Colonic mucosa (tissue), 4 donors: ENCODE data around the gene GUCY2D. TPM values are rescaled to one million over a fixed set of nuclear protein-coding genes. Genes with fewer than 3 reads are reported as not detected.

Experiments used
- DNase-seq: peaks from one replicate; pipeline ENCODE4 v3.0.0-alpha.2; 2020
- H3K27ac ChIP-seq: fragments of 200-600 bp; one replicate; pipeline ENCODE4 v1.8.0; 2021
- H3K27me3 ChIP-seq: fragments of 200-600 bp; one replicate; pipeline ENCODE4 v1.8.0; 2021
- H3K36me3 ChIP-seq: fragments of 200-600 bp; one replicate; pipeline ENCODE4 v1.8.0; 2021
- H3K4me1 ChIP-seq: fragments of 200-600 bp; one replicate; pipeline ENCODE4 v1.8.0; 2021; ENCODE audit warnings: mild to moderate bottlenecking
- H3K4me3 ChIP-seq: fragments of 200-600 bp; one replicate; pipeline ENCODE4 v1.8.0; 2021
- H3K9ac ChIP-seq, 2 donors: one replicate each; pipeline ENCODE4 v1.7.0; 2013; ENCODE audit warnings: control low read depth in 2 of 2, low read depth in 2 of 2, low read length in 2 of 2
- H3K9me3 ChIP-seq: fragments of 200-600 bp; one replicate; pipeline ENCODE4 v1.8.0; 2021
- intact Hi-C: fragments of 100-400 bp; cut with DNase I; formaldehyde crosslinking; loops from one replicate; pipeline ENCODE4 v1.14.1; 2022
- total RNA-seq, 2 donors: library from RNA; stranded (reverse); fragmentation: NEBNext Ultra II Directional in 1 of 2; extraction: Animal tissue kit (Norgen Biotek cat#: 25700) in 1 of 2; gene quantifications; one replicate each; pipeline ENCODE4 v1.2.1, GENCODE V29; 2021
- TF ChIP-seq, protein P1 (sequence below): fragments of 200-600 bp; IDR thresholded peaks from one replicate; pipeline ENCODE4 v1.8.0; 2022; ENCODE audit warnings: antibody characterized with exemption, mild to moderate bottlenecking
- donor health status: healthy.
- donor health status: DM: no; HTN: no; CAD: no.
- donor health status: DM: no; HTN: no; CAD: no.

Gene GUCY2D
- total RNA-seq, 2 donors from 2014 or later, result 0.21 to 0.37 TPM

- peaks cover 46% of the 10 kb centered on the region for H3K27me3 ChIP-seq
- H3K4me1 ChIP-seq, result peaks cover 3% of the 10 kb centered on the region
- DNase-seq, result no peak
- TF ChIP-seq, protein P1, sequence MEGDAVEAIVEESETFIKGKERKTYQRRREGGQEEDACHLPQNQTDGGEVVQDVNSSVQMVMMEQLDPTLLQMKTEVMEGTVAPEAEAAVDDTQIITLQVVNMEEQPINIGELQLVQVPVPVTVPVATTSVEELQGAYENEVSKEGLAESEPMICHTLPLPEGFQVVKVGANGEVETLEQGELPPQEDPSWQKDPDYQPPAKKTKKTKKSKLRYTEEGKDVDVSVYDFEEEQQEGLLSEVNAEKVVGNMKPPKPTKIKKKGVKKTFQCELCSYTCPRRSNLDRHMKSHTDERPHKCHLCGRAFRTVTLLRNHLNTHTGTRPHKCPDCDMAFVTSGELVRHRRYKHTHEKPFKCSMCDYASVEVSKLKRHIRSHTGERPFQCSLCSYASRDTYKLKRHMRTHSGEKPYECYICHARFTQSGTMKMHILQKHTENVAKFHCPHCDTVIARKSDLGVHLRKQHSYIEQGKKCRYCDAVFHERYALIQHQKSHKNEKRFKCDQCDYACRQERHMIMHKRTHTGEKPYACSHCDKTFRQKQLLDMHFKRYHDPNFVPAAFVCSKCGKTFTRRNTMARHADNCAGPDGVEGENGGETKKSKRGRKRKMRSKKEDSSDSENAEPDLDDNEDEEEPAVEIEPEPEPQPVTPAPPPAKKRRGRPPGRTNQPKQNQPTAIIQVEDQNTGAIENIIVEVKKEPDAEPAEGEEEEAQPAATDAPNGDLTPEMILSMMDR, result no peak
- no peaks in the 10 kb centered on the region for H3K9me3 ChIP-seq
- H3K36me3 ChIP-seq, result no peaks in the 10 kb centered on the region
- intact Hi-C loops, result no loop called here
- H3K4me3 ChIP-seq, result no peak overlapping the region
- no peak overlapping the region for H3K9ac ChIP-seq
- H3K27ac ChIP-seq, result no peak overlapping the region
These were observed 2.5 kb downstream of the GUCY2D start for GRCh38 chr17:8004899-8005298.

GRCh38 chr17:8005357-8005756, 2.9 kb downstream of the GUCY2D start:
- Histone ChIP-seq H3K9me3 (no peaks in the 10 kb centered on the region), H3K4me1 (peaks cover 3% of the 10 kb centered on the region), H3K9ac (no peak overlapping the region), H3K4me3 (no peak overlapping the region), H3K27ac (no peak overlapping the region), H3K27me3 (peaks cover 42% of the 10 kb centered on the region), H3K36me3 (no peaks in the 10 kb centered on the region)
- TF ChIP-seq, protein P1, result no peak
- no peak for DNase-seq
- intact Hi-C loops, result no loop called here

DNA sequence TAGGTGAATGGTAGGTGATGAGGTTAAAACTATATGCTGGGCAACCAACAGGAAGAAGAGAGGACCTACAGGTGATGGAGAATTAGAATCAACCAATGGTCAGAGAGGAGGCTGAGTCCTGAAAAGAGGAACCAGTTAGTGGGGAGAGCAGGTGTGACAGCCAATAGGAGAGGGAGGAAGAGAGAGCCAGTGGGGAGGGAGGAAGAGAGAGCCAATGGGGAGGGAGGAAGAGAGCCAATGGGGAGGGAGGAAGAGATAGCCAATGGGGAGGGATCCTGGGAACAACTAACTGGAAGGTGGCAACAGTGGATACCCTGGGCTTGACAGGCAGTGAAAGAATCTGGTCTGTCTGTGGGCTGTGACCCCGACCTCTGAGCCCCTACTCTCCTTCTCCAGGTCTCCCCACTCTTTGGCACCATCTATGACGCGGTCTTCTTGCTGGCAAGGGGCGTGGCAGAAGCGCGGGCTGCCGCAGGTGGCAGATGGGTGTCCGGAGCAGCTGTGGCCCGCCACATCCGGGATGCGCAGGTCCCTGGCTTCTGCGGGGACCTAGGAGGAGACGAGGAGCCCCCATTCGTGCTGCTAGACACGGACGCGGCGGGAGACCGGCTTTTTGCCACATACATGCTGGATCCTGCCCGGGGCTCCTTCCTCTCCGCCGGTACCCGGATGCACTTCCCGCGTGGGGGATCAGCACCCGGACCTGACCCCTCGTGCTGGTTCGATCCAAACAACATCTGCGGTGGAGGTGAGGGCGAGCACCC, 3.7 kb downstream of the GUCY2D start:
- H3K4me3 ChIP-seq, result no peak overlapping the region
- no peak overlapping the region for H3K9ac ChIP-seq
- DNase-seq, result no peak
- intact Hi-C loops, result no loop called here
- H3K9me3 ChIP-seq, result no peaks in the 10 kb centered on the region
- TF ChIP-seq, protein P1, result no peak
- H3K4me1 ChIP-seq, result peaks cover 3% of the 10 kb centered on the region
- H3K36me3 ChIP-seq, result no peaks in the 10 kb centered on the region
- no peak overlapping the region for H3K27ac ChIP-seq
- H3K27me3 ChIP-seq, result peaks cover 34% of the 10 kb centered on the region

- no peak overlapping the region for H3K27ac ChIP-seq
- H3K9ac ChIP-seq, result no peak overlapping the region
- no peak overlapping the region for H3K4me3 ChIP-seq
- no peak for DNase-seq
- peaks cover 27% of the 10 kb centered on the region for H3K27me3 ChIP-seq
- no peaks in the 10 kb centered on the region for H3K36me3 ChIP-seq
- TF ChIP-seq, protein P1, result no peak
- H3K4me1 ChIP-seq, result peaks cover 3% of the 10 kb centered on the region
- intact Hi-C loops, result no loop called here
- H3K9me3 ChIP-seq, result no peaks in the 10 kb centered on the region
These were observed 4.6 kb downstream of the GUCY2D start for GRCh38 chr17:8006836-8007680.

DNA sequence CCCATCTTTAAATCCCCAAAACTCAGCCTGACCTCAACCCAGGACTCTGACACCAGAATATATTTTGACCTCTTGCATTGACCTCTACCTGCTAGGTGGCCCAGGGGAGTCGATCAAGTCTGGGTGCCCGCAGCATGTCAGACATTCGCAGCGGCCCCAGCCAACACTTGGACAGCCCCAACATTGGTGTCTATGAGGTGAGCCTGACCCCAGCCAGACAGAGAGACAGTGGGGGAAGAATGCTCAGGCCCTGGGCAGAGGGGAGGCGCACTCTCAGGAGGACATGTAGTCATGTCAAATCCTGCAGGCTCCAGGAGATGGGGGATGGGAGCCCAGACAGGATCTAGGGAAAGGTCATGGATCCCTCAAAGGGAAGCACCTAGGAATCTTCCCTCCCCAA, 5.4 kb downstream of the GUCY2D start:
- intact Hi-C loops, result no loop called here
- Histone ChIP-seq H3K9me3 (no peaks in the 10 kb centered on the region), H3K4me1 (peaks cover 3% of the 10 kb centered on the region), H3K36me3 (no peaks in the 10 kb centered on the region), H3K4me3 (no peak overlapping the region), H3K27ac (no peak overlapping the region), H3K9ac (no peak overlapping the region), H3K27me3 (peaks cover 20% of the 10 kb centered on the region)
- TF ChIP-seq, protein P1, result no peak
- DNase-seq, result no peak
